Spleen (tissue), 11 donors: ENCODE measurements around the gene LONRF2. TPM values are rescaled to one million over a fixed set of nuclear protein-coding genes. Genes with fewer than 3 reads are reported as not detected.

Experiments used
- DNase-seq: peaks from one replicate; pipeline ENCODE4 v3.0.0-alpha.2; 2020
- H3K27ac ChIP-seq, 8 donors: fragments of 200-600 bp; sonication (generic) in 7 of 8; 1 replicate in 4 of 8; 2 replicates in 4 of 8; pipeline versions ENCODE4 v1.5.0 to v1.8.0; 2016 to 2021; ENCODE audit warnings: inconsistent platforms in 4 of 8, mild to moderate bottlenecking in 4 of 8, moderate library complexity in 1 of 8
- H3K27me3 ChIP-seq, 7 donors: fragments of 200-600 bp; sonication (generic) in 6 of 7; replicated peaks in 1 of 7; 1 replicate in 4 of 7; 2 replicates in 3 of 7; pipeline versions ENCODE4 v1.5.0 to v1.8.0; 2016 to 2021; ENCODE audit warnings: inconsistent platforms in 3 of 7, mild to moderate bottlenecking in 1 of 7
- H3K36me3 ChIP-seq, 6 donors: fragments of 200-600 bp; sonication (generic) in 5 of 6; 1 replicate in 4 of 6; 2 replicates in 2 of 6; pipeline versions ENCODE4 v1.5.0 to v1.8.0; 2016 to 2021; ENCODE audit warnings: inconsistent platforms in 2 of 6
- H3K4me1 ChIP-seq, 6 donors: fragments of 200-600 bp; sonication (generic) in 5 of 6; 1 replicate in 3 of 6; 2 replicates in 3 of 6; pipeline versions ENCODE4 v1.5.0 to v1.8.0; 2016 to 2021; ENCODE audit warnings: inconsistent platforms in 3 of 6
- H3K4me3 ChIP-seq, 8 donors: fragments of 200-600 bp; sonication (generic) in 7 of 8; 1 replicate in 4 of 8; 2 replicates in 4 of 8; pipeline versions ENCODE4 v1.5.0 to v1.8.0; 2016 to 2021; ENCODE audit warnings: inconsistent platforms in 4 of 8, mild to moderate bottlenecking in 4 of 8, moderate library complexity in 2 of 8
- H3K9me3 ChIP-seq, 8 donors: fragments of 200-600 bp; sonication (generic) in 7 of 8; 1 replicate in 4 of 8; 2 replicates in 4 of 8; pipeline versions ENCODE4 v1.5.0 to v1.8.0; 2016 to 2021; ENCODE audit warnings: inconsistent platforms in 4 of 8
- CTCF ChIP-seq, 11 experiments: fragments of 200-600 bp in 7 of 11; fragments of 450-650 bp in 4 of 11; sonication (generic) in 4 of 11; IDR thresholded peaks in 8 of 11; conservative IDR thresholded peaks in 3 of 11; 1 replicate in 7 of 11; 2 replicates in 4 of 11; pipeline versions ENCODE4 v1.4.0 to v1.8.0; 2016 to 2021; ENCODE audit warnings: antibody characterized with exemption in 11 of 11, inconsistent platforms in 4 of 11, mild to moderate bottlenecking in 1 of 11
- POLR2A ChIP-seq, 3 donors: fragments of 450-650 bp; IDR thresholded peaks; one replicate each; pipeline ENCODE4 v1.5.1; 2017; ENCODE audit warnings: antibody characterized with exemption in 3 of 3, mild to moderate bottlenecking in 1 of 3
- POLR2AphosphoS5 ChIP-seq, 3 donors: sonication (generic); formaldehyde crosslinking; IDR thresholded peaks; one replicate each; pipeline ENCODE4 v1.5.1; 2017; ENCODE audit warnings: antibody characterized with exemption in 3 of 3
- WGBS, 5 donors: extraction: QIAGEN DNeasy Blood & Tissue Kit in 3 of 5; methylation state at CpG; one replicate each; pipeline versions ENCODE4 v1.1.5 to v1.1.7; 2013 to 2018; 5-methylcytosine and 5-hydroxymethylcytosine counted together
- intact Hi-C: fragments of 100-400 bp; cut with DNase I; formaldehyde crosslinking; loops from one replicate; pipeline ENCODE4 v1.15.0; 2023; ENCODE audit warnings: low total_unique reads
- polyA plus RNA-seq, 3 donors: library from polyadenylated mRNA; stranded (reverse); fragments of 200-250 nt; gene quantifications; one replicate each; pipeline ENCODE4 v1.2.1, GENCODE V29; 2013
- total RNA-seq, 7 donors: library from RNA; depleted of rRNA in 3 of 7; stranded (reverse); fragments of >200 nt in 3 of 7; fragmentation: NEBNext Ultra II Directional in 4 of 7; extraction: Animal tissue kit (Norgen Biotek cat#: 25700) in 4 of 7; gene quantifications; one replicate each; pipeline versions ENCODE4 v1.1.0 to v1.2.1, GENCODE V29; 2016 to 2021
- donor health status: healthy with polysubstance abuse.
- donor health status: DM: no; HTN: no; CAD: no; lungs with moderate emphysema.
- donor health status: DM: no; HTN: no; CAD: no.
- donor health status: Bipolar disorder and iron deficiency.
- donor health status: healthy.
- donor health status: DM: no; HTN: no; CAD: no.
- donor health status: DM: yes; HTN: yes; CAD: no.

The LONRF2 gene
- total and polyA plus RNA-seq, 10 donors: 0.11 to 4.9 (median 1.9) TPM

GRCh38 chr2:100243631-100244030 is 78.7 kb downstream of the LONRF2 start:
- 72 to 89% (median 80%) methylated on average over 6 of the region's 6 CpGs for WGBS, 5 donors

GRCh38 chr2:100242891-100243619 is 79.2 kb downstream of the LONRF2 start:
- Histone ChIP-seq H3K27ac (peak overlapping the region in 5 of 8 donors; percentile 34 to 73 (median 53)), H3K27me3 (no peaks in the 10 kb centered on the region)
- intact Hi-C loops: no loop called here

More at GRCh38 chr2:100243631-100244030, 78.7 kb downstream of the LONRF2 start:
- Histone ChIP-seq H3K27me3 (no peaks in the 10 kb centered on the region), H3K27ac (peak overlapping the region in 3 of 8 donors; percentile 29 to 73 (median 34)), H3K4me3 (no peak overlapping the region), H3K4me1 (peaks cover 9 to 67% (median 30%) of the 10 kb centered on the region in 6 donors), H3K9me3 (no peaks in the 10 kb centered on the region), H3K36me3 (no peaks in the 10 kb centered on the region)
- intact Hi-C loops: no loop called here
- DNase-seq: peak; percentile 54
- TF ChIP-seq POLR2A (IDR thresholded peaks at IDR 0.05): no peak
- no peak for TF ChIP-seq CTCF (IDR thresholded peaks at IDR 0.05 in 8 of 11, conservative IDR thresholded peaks at IDR 0.05 in 3 of 11)
- no peak for TF ChIP-seq POLR2AphosphoS5 (IDR thresholded peaks at IDR 0.05)

GRCh38 chr2:100242476-100242875 is 79.8 kb downstream of the LONRF2 start:
- H3K9me3 ChIP-seq: no peaks in the 10 kb centered on the region
- peaks cover 9 to 56% (median 23%) of the 10 kb centered on the region in 6 donors for H3K4me1 ChIP-seq
- TF ChIP-seq POLR2A (IDR thresholded peaks at IDR 0.05) (no peak), POLR2AphosphoS5 (IDR thresholded peaks at IDR 0.05) (no peak), CTCF (IDR thresholded peaks at IDR 0.05 in 8 of 11, conservative IDR thresholded peaks at IDR 0.05 in 3 of 11) (no peak)
- peak overlapping the region in 5 of 8 donors; percentile 34 to 73 (median 53) for H3K27ac ChIP-seq
- DNase-seq: no peak
- intact Hi-C loops: no loop called here
- H3K36me3 ChIP-seq: no peaks in the 10 kb centered on the region
- no peaks in the 10 kb centered on the region for H3K27me3 ChIP-seq
- WGBS, 5 donors: 53 to 79% (median 75%) methylated on average over 11 of the region's 11 CpGs
- no peak overlapping the region for H3K4me3 ChIP-seq

More at GRCh38 chr2:100242891-100243619, 79.2 kb downstream of the LONRF2 start:
- peak; percentile 90 for DNase-seq
- 36 to 55% (median 46%) methylated on average over 6 of the region's 6 CpGs for WGBS, 5 donors
- no peaks in the 10 kb centered on the region for H3K9me3 ChIP-seq
- no peaks in the 10 kb centered on the region for H3K36me3 ChIP-seq
- peak in 2 of 3 donors; percentile 25 to 69 for TF ChIP-seq POLR2AphosphoS5 (IDR thresholded peaks at IDR 0.05)
- no peak for TF ChIP-seq POLR2A (IDR thresholded peaks at IDR 0.05)
- TF ChIP-seq CTCF (IDR thresholded peaks at IDR 0.05 in 8 of 11, conservative IDR thresholded peaks at IDR 0.05 in 3 of 11): peak in 10 of 11 experiments; percentile 34 to 77 (median 61)
- H3K4me1 ChIP-seq: peaks cover 9 to 61% (median 27%) of the 10 kb centered on the region in 6 donors
- no peak overlapping the region for H3K4me3 ChIP-seq

- TF ChIP-seq POLR2AphosphoS5 (IDR thresholded peaks at IDR 0.05): no peak
- intact Hi-C loops: no loop called here
- peaks cover 0 to 52% (median 14%) of the 10 kb centered on the region in 6 donors for H3K4me1 ChIP-seq
- peak; percentile 61 for DNase-seq
- no peak overlapping the region for H3K27ac ChIP-seq
- no peaks in the 10 kb centered on the region for H3K9me3 ChIP-seq
- 88 to 99% (median 90%) methylated on average over 6 of the region's 6 CpGs for WGBS, 5 donors
- H3K4me3 ChIP-seq: no peak overlapping the region
- H3K27me3 ChIP-seq: no peaks in the 10 kb centered on the region
- H3K36me3 ChIP-seq: no peaks in the 10 kb centered on the region
These were observed 81.1 kb downstream of the LONRF2 start for GRCh38 chr2:100241236-100241635.
